NK-92 (cell line): ENCODE results near the gene RPS6KA6.
"Not testable (repeated sequence)": the region's sequence is repeated elsewhere in the genome, so short reads cannot be mapped to it uniquely, and the experiment has no call there.

Experiments used
- DNase-seq: peaks from one replicate; lab custom pipeline; 2025; ENCODE audit not compliant: unreplicated experiment; lab: John Stamatoyannopoulos, UW

The RPS6KA6 gene

GRCh38 chrX:84165711-84166110 is 22.3 kb downstream of the RPS6KA6 start:
- no peak for DNase-seq

DNA sequence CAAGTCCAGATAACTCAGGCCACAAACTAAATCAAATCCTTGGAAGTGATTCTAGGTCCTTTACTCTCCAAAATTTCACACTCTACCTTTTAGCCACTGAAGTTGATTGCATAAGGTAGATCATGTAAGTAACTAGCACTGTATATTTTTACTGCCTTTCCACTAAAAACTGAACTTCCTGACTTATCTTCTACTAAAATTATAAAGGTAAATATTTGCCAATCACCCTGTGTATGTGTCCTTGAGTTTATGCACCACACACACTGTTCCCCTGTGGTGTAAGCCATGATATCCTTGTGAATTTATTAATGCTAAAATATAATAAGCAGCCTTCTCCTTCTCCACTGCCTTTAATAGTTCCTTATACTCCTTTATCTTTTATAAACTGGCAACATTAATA is 25.6 kb downstream of the RPS6KA6 start:
- no peak for DNase-seq

- no peak for DNase-seq
Observed at GRCh38 chrX:84161641-84162040, 26.4 kb downstream of the RPS6KA6 start.

DNA sequence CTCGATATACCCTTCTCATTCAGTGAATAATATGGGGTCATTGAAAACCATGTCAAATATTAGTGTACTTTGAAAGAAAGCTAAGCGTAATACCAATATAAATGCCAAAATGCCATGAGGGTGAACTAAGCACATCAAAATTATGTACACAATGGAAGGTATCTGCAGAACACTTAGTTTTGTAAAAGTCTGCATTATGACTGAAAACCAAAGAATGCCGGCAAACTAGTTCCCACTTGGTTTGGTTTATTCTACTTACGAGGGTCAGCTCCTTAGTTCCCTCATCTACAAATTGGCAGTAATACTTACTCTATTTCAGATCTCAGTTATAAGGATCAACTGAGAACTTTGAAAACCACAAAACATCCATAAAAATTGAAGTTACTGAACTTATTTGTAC is 27.3 kb downstream of the RPS6KA6 start:
- DNase-seq = no peak

- DNase-seq = no peak
Observed at GRCh38 chrX:84156821-84157220, 31.2 kb downstream of the RPS6KA6 start.

DNA sequence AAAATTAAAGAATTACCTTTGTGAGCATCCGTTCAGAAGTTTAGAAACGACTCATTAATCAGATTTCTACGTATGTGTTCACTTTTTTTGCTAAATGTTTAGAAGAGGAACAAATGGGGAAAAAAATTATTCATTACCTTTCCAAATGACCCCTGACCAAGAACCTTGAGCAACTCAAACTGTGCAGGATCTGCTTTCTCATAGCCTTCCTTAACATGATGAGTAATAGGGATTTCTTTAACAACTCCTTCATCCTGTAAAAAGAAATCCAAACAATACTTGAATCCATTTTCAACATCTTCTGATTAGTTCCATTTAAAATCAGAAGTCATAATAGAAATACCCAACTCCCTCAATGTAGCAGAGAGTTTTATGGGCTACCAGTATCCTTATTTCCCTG is 32.1 kb downstream of the RPS6KA6 start:
- no peak for DNase-seq

- DNase-seq = no peak
Observed at GRCh38 chrX:84153538-84153937, 34.5 kb downstream of the RPS6KA6 start.

DNA sequence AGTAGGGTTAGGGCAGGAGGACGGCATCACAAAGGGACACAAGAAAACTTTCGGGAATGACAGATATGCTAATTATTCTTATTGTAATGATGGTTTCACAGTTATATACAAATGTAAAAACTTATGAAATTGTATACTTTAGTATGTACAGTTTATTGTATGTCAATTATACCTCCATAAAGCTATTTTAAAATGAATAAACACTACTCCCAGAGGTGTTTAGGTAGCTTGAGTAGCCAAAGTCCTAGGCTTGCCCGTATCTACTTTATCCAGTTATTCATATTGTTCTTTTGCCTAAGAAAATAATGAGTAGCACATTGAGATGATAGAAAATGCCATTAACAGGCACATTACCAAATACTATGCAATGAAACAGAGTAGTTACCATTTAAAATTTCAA is 43.0 kb downstream of the RPS6KA6 start:
- no peak for DNase-seq

DNA sequence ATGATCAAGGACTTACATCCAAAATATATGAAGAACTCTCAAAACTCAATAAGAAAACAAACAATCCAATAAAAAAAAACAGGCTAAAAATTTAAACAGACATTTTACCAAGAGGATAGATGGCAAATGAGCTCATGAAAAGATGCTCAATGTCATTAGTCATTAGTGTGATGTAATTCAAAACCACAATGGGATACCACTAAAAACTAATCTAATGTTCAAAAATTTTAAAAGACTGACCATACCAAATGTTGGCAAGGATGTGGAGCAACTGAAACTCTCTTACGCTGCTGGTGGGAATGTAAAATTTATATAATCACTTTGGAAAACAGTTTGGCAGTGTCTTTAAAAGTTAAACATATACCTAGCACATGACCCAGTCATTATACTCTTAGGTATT is 43.7 kb downstream of the RPS6KA6 start:
- no peak for DNase-seq

GRCh38 chrX:84133023-84133422 is 55.0 kb downstream of the RPS6KA6 start:
- no peak for DNase-seq

- no peak for DNase-seq
Observed at GRCh38 chrX:84123585-84123984, 64.4 kb downstream of the RPS6KA6 start.

- DNase-seq = no peak
Observed at GRCh38 chrX:84118769-84119168, 69.2 kb downstream of the RPS6KA6 start.

DNA sequence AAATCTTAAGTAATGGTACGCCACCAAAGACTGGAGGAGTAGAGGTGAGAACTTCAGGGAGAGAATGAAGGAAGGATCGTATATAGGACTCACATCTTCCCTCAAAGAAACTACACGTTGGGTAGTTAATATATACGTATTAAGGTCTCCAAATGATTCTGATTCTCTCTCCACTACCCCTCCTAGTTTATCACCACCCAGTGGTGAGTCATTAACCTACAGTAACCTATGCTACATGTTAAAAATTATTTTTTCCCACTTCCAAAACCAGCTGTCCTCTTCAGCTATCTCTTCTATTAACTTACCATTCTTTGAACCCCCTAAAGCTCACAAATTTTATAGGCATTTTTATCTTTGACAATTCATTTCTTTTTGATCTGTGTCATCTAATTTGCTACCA is 69.7 kb downstream of the RPS6KA6 start:
- DNase-seq = no peak

DNA sequence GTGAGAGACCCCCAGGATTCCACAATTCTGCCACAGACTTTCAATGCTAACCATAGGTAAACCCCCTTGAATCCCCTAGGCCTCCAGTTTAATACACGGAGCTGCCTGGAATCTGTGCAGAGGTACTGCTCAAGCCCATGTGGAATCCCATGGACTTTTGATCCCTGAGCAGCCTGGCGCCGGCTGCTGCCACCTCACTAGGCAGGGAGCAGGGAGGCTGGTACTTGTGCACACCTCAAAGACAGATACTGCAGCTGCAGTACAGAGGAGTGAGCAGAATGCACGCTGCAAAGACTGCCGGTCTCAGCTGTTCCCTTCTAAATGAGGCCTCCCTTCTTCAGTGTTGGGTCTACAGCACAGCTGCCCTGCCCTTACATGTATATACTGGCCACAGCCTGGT is 79.4 kb downstream of the RPS6KA6 start:
- DNase-seq = no peak

DNA sequence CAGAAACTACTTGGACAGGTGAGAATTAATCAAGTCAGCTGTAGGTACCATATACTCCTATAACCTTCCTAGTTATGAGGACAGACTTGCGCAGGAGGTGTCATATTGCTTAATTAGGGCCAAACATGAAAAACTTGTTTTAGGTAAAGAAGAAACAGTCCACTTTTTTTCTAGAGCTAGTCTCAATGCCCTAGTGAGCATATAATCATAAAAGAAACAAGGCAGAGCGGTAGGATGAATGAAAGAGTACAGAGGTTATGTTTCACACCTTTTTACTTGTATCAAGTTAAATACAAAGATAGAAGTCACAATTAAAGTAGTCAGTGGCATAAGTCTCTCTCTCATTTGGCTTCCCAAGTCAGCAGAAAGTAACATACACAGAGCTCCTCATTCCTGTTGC is 88.9 kb downstream of the RPS6KA6 start:
- no peak for DNase-seq

- not testable (repeated sequence) for DNase-seq
Observed at GRCh38 chrX:84079479-84080197, 108.4 kb downstream of the RPS6KA6 start.

- DNase-seq = no peak
Observed at GRCh38 chrX:84078991-84079390, 109.0 kb downstream of the RPS6KA6 start.

- DNase-seq = no peak
Observed at GRCh38 chrX:84064814-84065213, 123.2 kb downstream of the RPS6KA6 start.

DNA sequence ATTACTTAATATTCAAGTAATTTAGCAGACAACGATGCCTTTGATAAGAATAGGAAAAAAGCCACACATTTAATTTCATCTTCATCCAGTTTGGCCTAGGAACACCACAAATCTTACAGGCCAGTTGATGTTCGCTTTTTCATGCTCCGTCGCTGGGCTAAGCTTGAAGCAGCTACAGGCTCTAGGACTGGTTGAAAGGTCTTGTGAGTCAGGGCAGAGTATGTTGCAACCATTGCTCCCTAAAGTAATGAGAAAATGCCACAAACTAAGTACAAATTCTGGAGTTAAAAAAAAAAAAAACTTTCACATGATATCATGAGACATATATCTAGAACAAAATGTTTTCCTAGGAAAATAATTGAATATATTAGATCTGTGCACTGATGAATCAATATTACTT is 123.8 kb downstream of the RPS6KA6 start:
- DNase-seq = no peak

GRCh38 chrX:84047339-84047738 is 140.7 kb downstream of the RPS6KA6 start:
- no peak for DNase-seq

GRCh38 chrX:84046403-84046984 is 141.5 kb downstream of the RPS6KA6 start:
- DNase-seq = no peak

DNA sequence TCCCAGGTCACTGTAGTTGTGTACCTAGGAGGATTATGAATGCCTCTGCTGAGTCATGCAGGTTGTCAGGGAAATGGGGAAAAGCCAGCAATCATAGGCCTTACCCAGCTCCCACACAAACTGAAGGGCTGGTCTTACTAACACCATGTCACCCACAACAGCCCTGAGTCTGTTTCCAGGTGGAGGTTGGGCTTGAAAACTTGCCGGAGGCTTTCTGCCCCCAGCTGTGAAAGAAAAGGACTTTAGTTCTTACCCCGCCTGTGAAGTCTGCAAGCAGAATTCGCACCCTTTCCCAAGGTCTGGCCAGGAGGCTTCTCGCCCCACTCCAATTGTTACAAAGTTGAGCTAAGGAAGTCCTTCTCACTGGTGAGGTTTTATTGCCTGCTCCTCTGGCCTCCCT is 143.9 kb downstream of the RPS6KA6 start:
- no peak for DNase-seq
